Stimulated activated CD4-positive, alpha-beta T cell treated with anti-CD3 and anti-CD28 coated beads, Interleukin-12 subunit alpha, Interleukin-12 subunit beta, amount 100 ng/mL, for 4 hours (primary cell): ENCODE measurements around the gene ILDR2.

Experiments
- DNase-seq: peaks from one replicate; pipeline ENCODE4 v3.0.0-alpha.2; 2020

The ILDR2 gene

GRCh38 chr1:166920561-166921475 lies 54.5 kb downstream of the ILDR2 start:
- no peak for DNase-seq

GRCh38 chr1:166918956-166919316 lies 56.4 kb downstream of the ILDR2 start:
- no peak for DNase-seq

GRCh38 chr1:166918088-166918955 lies 57.0 kb downstream of the ILDR2 start:
- no peak for DNase-seq

- no peak for DNase-seq
Observed at GRCh38 chr1:166915941-166916340, 59.4 kb downstream of the ILDR2 start.

- DNase-seq: no peak
Observed at GRCh38 chr1:166915042-166915441, 60.3 kb downstream of the ILDR2 start.

- no peak for DNase-seq
Observed at GRCh38 chr1:166914111-166914510, 61.2 kb downstream of the ILDR2 start.

- no peak for DNase-seq
Observed at GRCh38 chr1:166911624-166912023, 63.7 kb downstream of the ILDR2 start.

- DNase-seq: peak; percentile 57
Observed at GRCh38 chr1:166910396-166910994, 64.8 kb downstream of the ILDR2 start.

GRCh38 chr1:166908942-166909341 lies 66.4 kb downstream of the ILDR2 start:
- no peak for DNase-seq

- DNase-seq: no peak
Observed at GRCh38 chr1:166907763-166908162, 67.6 kb downstream of the ILDR2 start.

- no peak for DNase-seq
Observed at GRCh38 chr1:166907051-166907450, 68.3 kb downstream of the ILDR2 start.

- DNase-seq: no peak
Observed at GRCh38 chr1:166906647-166907046, 68.7 kb downstream of the ILDR2 start.

GRCh38 chr1:166905900-166906299 lies 69.4 kb downstream of the ILDR2 start:
- DNase-seq: no peak

- no peak for DNase-seq
Observed at GRCh38 chr1:166905136-166905535, 70.2 kb downstream of the ILDR2 start.

- DNase-seq: no peak
Observed at GRCh38 chr1:166903232-166903631, 72.1 kb downstream of the ILDR2 start.

GRCh38 chr1:166902279-166902678 lies 73.1 kb downstream of the ILDR2 start:
- DNase-seq: no peak

- DNase-seq: no peak
Observed at GRCh38 chr1:166900987-166901386, 74.4 kb downstream of the ILDR2 start.

- no peak for DNase-seq
Observed at GRCh38 chr1:166899769-166900168, 75.6 kb downstream of the ILDR2 start.

- no peak for DNase-seq
Observed at GRCh38 chr1:166895766-166896165, 79.6 kb downstream of the ILDR2 start.

- DNase-seq: no peak
Observed at GRCh38 chr1:166889776-166890175, 85.6 kb downstream of the ILDR2 start.

GRCh38 chr1:166888373-166889111 lies 86.8 kb downstream of the ILDR2 start:
- DNase-seq: no peak

- no peak for DNase-seq
Observed at GRCh38 chr1:166884971-166885370, 90.4 kb downstream of the ILDR2 start.
